ENCODE data around the gene THAP3.
"Not testable (repeated sequence)": the region's sequence is repeated elsewhere in the genome, so short reads cannot be mapped to it uniquely, and the experiment has no call there.

THAP3 gene

GRCh38 chr1:6645018-6645417 is 20.4 kb downstream of the THAP3 start:
- H3K4me3 Mint-ChIP-seq: no peak overlapping the region
- no peaks in the 10 kb centered on the region for H3K27me3 Mint-ChIP-seq
- H3K36me3 Mint-ChIP-seq (ENCODE audit: insufficient read depth): peaks cover 11% of the 10 kb centered on the region
- ATAC-seq (replicated peaks) (no peak), DNase-seq (no peak)
- no peak overlapping the region for H3K27ac Mint-ChIP-seq
- no peaks in the 10 kb centered on the region for H3K9me3 Mint-ChIP-seq
- peaks cover 0 to 2% of the 10 kb centered on the region in 2 donors for H3K4me1 Mint-ChIP-seq (ENCODE audit: low read depth in 2 of 2)

GRCh38 chr1:6646499-6647148 is 22.0 kb downstream of the THAP3 start:
- no peaks in the 10 kb centered on the region for H3K27me3 Mint-ChIP-seq
- H3K4me1 Mint-ChIP-seq (ENCODE audit: low read depth in 2 of 2): peaks cover 0 to 2% of the 10 kb centered on the region in 2 donors
- peaks cover 12% of the 10 kb centered on the region for H3K36me3 Mint-ChIP-seq (ENCODE audit: insufficient read depth)
- no peaks in the 10 kb centered on the region for H3K9me3 Mint-ChIP-seq
- H3K4me3 Mint-ChIP-seq: no peak overlapping the region
- ATAC-seq (replicated peaks): peak; percentile 41
- DNase-seq: peak; percentile 8 to 30 (median 21)
- no peak overlapping the region for H3K27ac Mint-ChIP-seq

- peaks cover 11% of the 10 kb centered on the region for H3K36me3 Mint-ChIP-seq (ENCODE audit: insufficient read depth)
- DNase-seq: no peak
- no peak overlapping the region for H3K27ac Mint-ChIP-seq
- peaks cover 0 to 2% of the 10 kb centered on the region in 2 donors for H3K4me1 Mint-ChIP-seq (ENCODE audit: low read depth in 2 of 2)
- H3K4me3 Mint-ChIP-seq: no peak overlapping the region
- ATAC-seq (replicated peaks): no peak
- H3K27me3 Mint-ChIP-seq: no peaks in the 10 kb centered on the region
- no peaks in the 10 kb centered on the region for H3K9me3 Mint-ChIP-seq
Observed at GRCh38 chr1:6648556-6648955, 23.9 kb downstream of the THAP3 start.

GRCh38 chr1:6651909-6652308 is 27.2 kb downstream of the THAP3 start:
- Mint-ChIP-seq H3K9me3 (no peaks in the 10 kb centered on the region), H3K36me3 (ENCODE audit: insufficient read depth) (peaks cover 16% of the 10 kb centered on the region), H3K4me1 (ENCODE audit: low read depth in 2 of 2) (no peaks in the 10 kb centered on the region), H3K27ac (peak overlapping the region in 1 of 2 donors; percentile 8), H3K27me3 (no peaks in the 10 kb centered on the region), H3K4me3 (no peak overlapping the region)
- DNase-seq (no peak), ATAC-seq (replicated peaks) (no peak)

GRCh38 chr1:6652986-6653385 is 28.3 kb downstream of the THAP3 start:
- no peaks in the 10 kb centered on the region for H3K27me3 Mint-ChIP-seq
- H3K4me1 Mint-ChIP-seq (ENCODE audit: low read depth in 2 of 2): no peaks in the 10 kb centered on the region
- no peak for ATAC-seq (replicated peaks)
- no peaks in the 10 kb centered on the region for H3K9me3 Mint-ChIP-seq
- no peak overlapping the region for H3K4me3 Mint-ChIP-seq
- peaks cover 16% of the 10 kb centered on the region for H3K36me3 Mint-ChIP-seq (ENCODE audit: insufficient read depth)
- H3K27ac Mint-ChIP-seq: no peak overlapping the region
- DNase-seq: no peak

- no peaks in the 10 kb centered on the region for H3K4me1 Mint-ChIP-seq (ENCODE audit: low read depth in 2 of 2)
- no peaks in the 10 kb centered on the region for H3K9me3 Mint-ChIP-seq
- ATAC-seq (replicated peaks) (no peak), DNase-seq (no peak)
- H3K36me3 Mint-ChIP-seq (ENCODE audit: insufficient read depth): peaks cover 16% of the 10 kb centered on the region
- H3K27ac Mint-ChIP-seq: no peak overlapping the region
- H3K4me3 Mint-ChIP-seq: no peak overlapping the region
- no peaks in the 10 kb centered on the region for H3K27me3 Mint-ChIP-seq
Observed at GRCh38 chr1:6653436-6654290, 29.0 kb downstream of the THAP3 start.

GRCh38 chr1:6657138-6657537 is 32.5 kb downstream of the THAP3 start:
- no peak for DNase-seq
- Mint-ChIP-seq H3K4me3 (no peak overlapping the region), H3K9me3 (no peaks in the 10 kb centered on the region), H3K27me3 (no peaks in the 10 kb centered on the region), H3K36me3 (ENCODE audit: insufficient read depth) (peaks cover 6% of the 10 kb centered on the region), H3K4me1 (ENCODE audit: low read depth in 2 of 2) (peaks cover 0 to 5% of the 10 kb centered on the region in 2 donors), H3K27ac (no peak overlapping the region)
- ATAC-seq (replicated peaks): no peak

GRCh38 chr1:6658359-6659060 is 33.8 kb downstream of the THAP3 start:
- ATAC-seq (replicated peaks): no peak

GRCh38 chr1:6660415-6661049 is 35.9 kb downstream of the THAP3 start:
- no peak overlapping the region for H3K27ac Mint-ChIP-seq
- no peak overlapping the region for H3K4me3 Mint-ChIP-seq
- ATAC-seq (replicated peaks): no peak
- DNase-seq: no peak
- no peaks in the 10 kb centered on the region for H3K9me3 Mint-ChIP-seq
- H3K36me3 Mint-ChIP-seq (ENCODE audit: insufficient read depth): no peaks in the 10 kb centered on the region
- peaks cover 0 to 5% of the 10 kb centered on the region in 2 donors for H3K4me1 Mint-ChIP-seq (ENCODE audit: low read depth in 2 of 2)
- no peaks in the 10 kb centered on the region for H3K27me3 Mint-ChIP-seq

More at GRCh38 chr1:6658359-6659060, 33.8 kb downstream of the THAP3 start:
- DNase-seq: no peak
- H3K9me3 Mint-ChIP-seq: no peaks in the 10 kb centered on the region
- H3K36me3 Mint-ChIP-seq (ENCODE audit: insufficient read depth): peaks cover 5% of the 10 kb centered on the region
- H3K4me1 Mint-ChIP-seq (ENCODE audit: low read depth in 2 of 2): peaks cover 0 to 5% of the 10 kb centered on the region in 2 donors
- no peak overlapping the region for H3K4me3 Mint-ChIP-seq
- no peak overlapping the region for H3K27ac Mint-ChIP-seq
- H3K27me3 Mint-ChIP-seq: no peaks in the 10 kb centered on the region

- ATAC-seq (replicated peaks); H3K27me3 Mint-ChIP-seq; DNase-seq; H3K4me3 Mint-ChIP-seq; H3K36me3 Mint-ChIP-seq (ENCODE audit: insufficient read depth); H3K27ac Mint-ChIP-seq; H3K4me1 Mint-ChIP-seq (ENCODE audit: low read depth in 2 of 2); H3K9me3 Mint-ChIP-seq: not testable (repeated sequence)
Observed at GRCh38 chr1:6662468-6662867, 37.8 kb downstream of the THAP3 start.

- H3K36me3 Mint-ChIP-seq (ENCODE audit: insufficient read depth): peaks cover 18% of the 10 kb centered on the region
- no peak overlapping the region for H3K4me3 Mint-ChIP-seq
- no peaks in the 10 kb centered on the region for H3K27me3 Mint-ChIP-seq
- H3K4me1 Mint-ChIP-seq (ENCODE audit: low read depth in 2 of 2): no peaks in the 10 kb centered on the region
- H3K27ac Mint-ChIP-seq: no peak overlapping the region
- H3K9me3 Mint-ChIP-seq: no peaks in the 10 kb centered on the region
- DNase-seq: no peak
- no peak for ATAC-seq (replicated peaks)
Observed at GRCh38 chr1:6666696-6667095, 42.0 kb downstream of the THAP3 start.

- H3K4me3 Mint-ChIP-seq: no peak overlapping the region
- no peak overlapping the region for H3K27ac Mint-ChIP-seq
- H3K27me3 Mint-ChIP-seq: no peaks in the 10 kb centered on the region
- DNase-seq (no peak), ATAC-seq (replicated peaks) (no peak)
- H3K9me3 Mint-ChIP-seq: no peaks in the 10 kb centered on the region
- no peaks in the 10 kb centered on the region for H3K4me1 Mint-ChIP-seq (ENCODE audit: low read depth in 2 of 2)
- peaks cover 21% of the 10 kb centered on the region for H3K36me3 Mint-ChIP-seq (ENCODE audit: insufficient read depth)
Observed at GRCh38 chr1:6667139-6667538, 42.5 kb downstream of the THAP3 start.

- DNase-seq: no peak
- Mint-ChIP-seq H3K9me3 (no peaks in the 10 kb centered on the region), H3K36me3 (ENCODE audit: insufficient read depth) (peaks cover 24% of the 10 kb centered on the region), H3K4me3 (no peak overlapping the region), H3K4me1 (ENCODE audit: low read depth in 2 of 2) (no peaks in the 10 kb centered on the region), H3K27me3 (no peaks in the 10 kb centered on the region), H3K27ac (no peak overlapping the region)
- no peak for ATAC-seq (replicated peaks)
Observed at GRCh38 chr1:6668503-6668902, 43.8 kb downstream of the THAP3 start.
